ENCODE measurements around the gene MAB21L3. TPM values are rescaled to one million over a fixed set of nuclear protein-coding genes. Genes with fewer than 3 reads are reported as not detected.
A peak's percentile ranks its signal among the peaks of the same experiment; 100 is the strongest.
"Not testable (repeated sequence)": the region's sequence is repeated elsewhere in the genome, so short reads cannot be mapped to it uniquely, and the experiment has no call there.

MAB21L3 gene
- total RNA-seq, 1 donor: under 0.01 TPM

GRCh38 chr1:116144151-116144550 lies 33.0 kb downstream of the MAB21L3 start:
- TF ChIP-seq CTCF (IDR thresholded peaks at IDR 0.05; ENCODE audit: insufficient read depth, low read depth, low read length): no peak
- no peak for DNase-seq (ENCODE audit: low read depth)
- H3K4me3 ChIP-seq (ENCODE audit: low read depth, low read length): no peak overlapping the region

- not testable (repeated sequence) for DNase-seq (ENCODE audit: low read depth)
These were observed 35.4 kb downstream of the MAB21L3 start for GRCh38 chr1:116146447-116147113.

GRCh38 chr1:116147114-116147510 lies 35.9 kb downstream of the MAB21L3 start:
- no peak overlapping the region for H3K4me3 ChIP-seq (ENCODE audit: low read depth, low read length)
- DNase-seq (ENCODE audit: low read depth): no peak
- no peak for TF ChIP-seq CTCF (IDR thresholded peaks at IDR 0.05; ENCODE audit: insufficient read depth, low read depth, low read length)

More at GRCh38 chr1:116146447-116147113, 35.4 kb downstream of the MAB21L3 start:
- H3K4me3 ChIP-seq (ENCODE audit: low read depth, low read length): not testable (repeated sequence)

GRCh38 chr1:116147972-116148371 lies 36.8 kb downstream of the MAB21L3 start:
- no peak for TF ChIP-seq CTCF (IDR thresholded peaks at IDR 0.05; ENCODE audit: insufficient read depth, low read depth, low read length)
- H3K4me3 ChIP-seq (ENCODE audit: low read depth, low read length): no peak overlapping the region
- DNase-seq (ENCODE audit: low read depth): no peak

- DNase-seq (ENCODE audit: low read depth): no peak
- no peak overlapping the region for H3K4me3 ChIP-seq (ENCODE audit: low read depth, low read length)
- TF ChIP-seq CTCF (IDR thresholded peaks at IDR 0.05; ENCODE audit: insufficient read depth, low read depth, low read length): no peak
These were observed 37.8 kb downstream of the MAB21L3 start for GRCh38 chr1:116148967-116149366.

- no peak for DNase-seq (ENCODE audit: low read depth)
- H3K4me3 ChIP-seq (ENCODE audit: low read depth, low read length): no peak overlapping the region
- TF ChIP-seq CTCF (IDR thresholded peaks at IDR 0.05; ENCODE audit: insufficient read depth, low read depth, low read length): no peak
These were observed 39.2 kb downstream of the MAB21L3 start for GRCh38 chr1:116150368-116150767.

- peak; percentile 64 for DNase-seq (ENCODE audit: low read depth)
- TF ChIP-seq CTCF (IDR thresholded peaks at IDR 0.05; ENCODE audit: insufficient read depth, low read depth, low read length): peak; percentile 87
- H3K4me3 ChIP-seq (ENCODE audit: low read depth, low read length): peak overlapping the region; percentile 58
These were observed 40.8 kb downstream of the MAB21L3 start for GRCh38 chr1:116151739-116152576.
